ENCODE measurements around the gene HRNR.

- TF ChIP-seq CTCF (conservative IDR thresholded peaks at IDR 0.05; ENCODE audit: low read depth, low read length) (no peak), EZH2phosphoT487 (IDR thresholded peaks at IDR 0.05; ENCODE audit: borderline replicate concordance, low read length) (no peak), EZH2 (IDR thresholded peaks at IDR 0.05; ENCODE audit: low read length, unreplicated experiment) (no peak)
These were observed 28.2 kb upstream of the HRNR start for GRCh38 chr1:152252157-152252556.

All from PC-3 (cell line).